DMS79 treated with DMSO at 0.1 percent for 48 hours (cell line): ENCODE measurements around the gene SNAPC1.
"Not testable (repeated sequence)": the region's sequence is repeated elsewhere in the genome, so short reads cannot be mapped to it uniquely, and the experiment has no call there.

Source experiments
- DNase-seq: peaks from one replicate; lab custom pipeline; 2025; lab: John Stamatoyannopoulos, UW

Gene SNAPC1

GRCh38 chr14:61749867-61750266 is 12.4 kb upstream of the SNAPC1 start:
- peak; percentile 55 for DNase-seq

DNA sequence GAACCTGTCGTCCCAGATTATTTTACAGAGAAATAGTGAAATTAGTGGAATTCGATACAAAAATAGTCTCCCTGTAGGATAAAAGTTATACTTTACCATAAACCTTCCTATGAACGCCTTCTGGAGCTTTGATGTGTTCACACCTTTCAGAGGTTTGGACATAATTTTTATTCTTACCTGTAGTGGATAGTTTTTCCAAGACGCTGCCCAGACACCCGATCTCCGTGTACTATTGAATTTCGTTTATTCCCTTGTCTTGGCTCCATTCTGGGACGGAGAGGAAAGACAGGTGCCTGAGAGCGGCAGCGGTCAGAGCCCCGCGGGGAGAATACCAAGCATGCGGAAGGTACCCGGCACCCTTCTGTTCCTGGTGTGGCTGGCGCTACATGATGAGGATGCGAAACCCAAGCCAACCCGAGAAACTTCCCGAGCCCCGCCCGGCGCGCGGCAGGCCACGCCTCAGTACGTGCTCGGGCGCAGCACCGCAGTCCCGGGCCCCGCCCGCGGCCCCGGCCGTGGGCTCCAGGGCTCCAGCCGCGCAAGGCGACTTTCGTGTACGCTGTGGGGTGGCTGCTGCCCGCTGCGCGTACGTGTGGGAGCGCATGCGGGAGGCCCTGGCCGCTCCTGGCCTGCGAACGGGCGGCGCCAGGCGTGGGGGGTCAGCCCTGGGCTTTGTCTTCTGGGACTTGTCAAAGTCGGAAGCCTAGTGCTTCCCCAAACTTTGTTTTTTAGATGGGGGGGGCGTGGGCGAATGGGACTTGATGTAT is 11.3 kb upstream of the SNAPC1 start:
- DNase-seq = peak; percentile 84

- DNase-seq = no peak
Measured at GRCh38 chr14:61751475-61751989, 10.7 kb upstream of the SNAPC1 start.

GRCh38 chr14:61752626-61753025 is 9.6 kb upstream of the SNAPC1 start:
- no peak for DNase-seq

- no peak for DNase-seq
Measured at GRCh38 chr14:61753631-61754030, 8.6 kb upstream of the SNAPC1 start.

GRCh38 chr14:61754627-61755381 is 7.4 kb upstream of the SNAPC1 start:
- DNase-seq = no peak

DNA sequence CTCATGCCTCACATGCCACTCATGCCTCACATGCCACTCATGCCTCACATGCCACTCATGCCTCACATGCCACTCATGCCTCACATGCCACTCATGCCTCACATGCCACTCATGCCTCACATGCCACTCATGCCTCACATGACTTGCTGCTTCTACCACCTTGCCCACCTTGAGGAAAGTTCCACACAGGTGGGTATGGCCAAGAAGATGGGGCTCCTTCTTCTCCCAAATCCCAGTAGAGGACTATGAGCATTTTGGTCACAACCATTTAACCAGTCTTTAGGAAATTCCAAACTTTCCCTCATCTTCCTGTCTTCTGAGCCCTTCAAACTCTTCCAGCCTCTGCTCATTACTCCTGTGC is 6.9 kb upstream of the SNAPC1 start:
- not testable (repeated sequence) for DNase-seq

DNA sequence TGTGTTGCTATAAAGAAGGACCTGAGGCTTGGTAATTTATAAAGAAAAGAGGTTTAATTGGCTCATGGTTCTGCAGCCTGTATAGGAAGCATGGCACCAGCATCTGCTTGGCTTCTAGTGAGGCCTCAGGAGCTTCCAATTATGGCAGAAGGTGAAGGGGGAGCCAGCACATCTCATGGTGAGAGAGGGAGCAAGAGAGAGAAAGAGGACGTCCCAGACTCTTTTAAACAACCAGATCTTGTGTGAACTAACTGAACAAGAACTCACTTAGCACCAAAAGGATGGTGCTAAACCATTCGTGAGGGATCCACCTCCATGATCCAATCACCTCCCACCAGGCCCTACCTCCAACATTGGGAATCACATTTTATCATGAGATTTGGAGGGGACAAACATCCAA is 6.1 kb upstream of the SNAPC1 start:
- no peak for DNase-seq

- no peak for DNase-seq
Measured at GRCh38 chr14:61759878-61760277, 2.3 kb upstream of the SNAPC1 start.

DNA sequence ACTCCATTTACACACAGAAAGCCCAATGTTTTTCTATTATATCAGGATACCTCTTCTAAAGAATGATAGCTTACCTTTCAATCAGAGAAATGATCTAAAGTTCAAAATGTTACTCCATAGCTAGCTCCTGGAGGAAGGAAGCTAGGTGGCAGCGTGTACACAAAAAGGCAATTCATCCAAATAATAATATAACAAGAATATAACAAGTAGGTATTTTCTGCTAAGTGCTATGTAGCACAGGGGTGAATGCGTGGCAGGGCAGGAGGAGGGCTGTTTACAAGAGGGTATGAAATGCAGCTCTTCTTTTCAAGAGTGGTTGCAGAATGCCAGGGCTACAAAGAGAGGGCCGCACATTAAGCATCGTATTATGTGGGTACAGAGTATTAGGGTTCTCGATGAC is 663 bp upstream of the SNAPC1 start:
- DNase-seq = no peak

DNA sequence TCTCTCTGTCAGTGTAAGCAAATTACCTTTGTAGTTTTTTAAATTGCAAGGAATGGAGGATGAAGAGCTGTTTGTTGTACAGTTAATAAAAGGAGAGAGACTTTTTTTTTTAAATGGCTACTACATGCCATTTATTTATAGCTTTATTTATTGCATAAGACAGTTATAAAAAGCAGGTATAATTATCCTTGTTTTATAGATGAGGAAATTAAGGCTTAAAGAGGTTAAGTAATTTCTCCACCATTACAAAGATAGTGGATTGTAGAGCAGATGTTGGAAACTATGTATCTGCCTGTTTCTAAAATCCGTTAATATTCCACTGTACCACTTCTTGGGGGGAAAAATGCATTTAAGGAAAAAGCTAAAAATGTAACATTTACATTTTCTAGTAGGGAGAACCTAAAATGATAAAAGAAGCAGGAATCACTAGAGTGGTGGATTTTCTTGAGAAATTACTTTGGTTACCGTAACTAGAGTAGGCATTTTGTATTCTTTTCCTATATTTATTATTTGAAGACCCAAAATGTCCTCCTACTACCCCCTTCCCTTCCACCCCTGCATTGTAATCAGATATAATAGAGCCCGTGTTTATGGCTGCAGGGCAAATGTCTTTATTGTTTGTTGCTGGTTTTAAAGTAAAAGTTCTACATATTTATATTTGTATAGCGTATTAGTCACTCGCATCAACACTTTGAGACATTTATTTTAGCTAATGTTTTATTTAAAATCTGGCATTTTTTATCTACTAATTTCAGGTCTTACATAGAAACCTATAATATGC is 2.3 kb downstream of the SNAPC1 start:
- no peak for DNase-seq

GRCh38 chr14:61765225-61765943 is 3.2 kb downstream of the SNAPC1 start:
- no peak for DNase-seq

DNA sequence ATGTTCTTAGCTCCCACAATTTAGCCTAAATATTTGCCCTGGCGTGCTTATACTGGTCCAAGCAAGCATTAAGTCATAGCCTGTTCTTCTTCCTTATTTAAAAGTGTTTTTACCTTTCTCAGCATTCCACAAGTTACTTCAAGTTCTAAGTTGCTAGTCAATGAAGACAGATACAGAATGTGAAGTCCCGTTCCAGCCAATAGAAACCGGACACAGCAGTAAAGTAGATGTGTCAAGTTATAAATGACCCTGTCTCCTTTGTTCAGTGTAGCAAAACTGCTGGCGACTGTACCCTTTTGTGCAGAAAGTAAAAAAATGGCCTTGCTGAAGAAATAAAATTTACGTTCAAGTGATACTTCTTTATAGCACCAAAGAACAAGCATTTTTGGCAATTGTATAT is 3.9 kb downstream of the SNAPC1 start:
- no peak for DNase-seq

DNA sequence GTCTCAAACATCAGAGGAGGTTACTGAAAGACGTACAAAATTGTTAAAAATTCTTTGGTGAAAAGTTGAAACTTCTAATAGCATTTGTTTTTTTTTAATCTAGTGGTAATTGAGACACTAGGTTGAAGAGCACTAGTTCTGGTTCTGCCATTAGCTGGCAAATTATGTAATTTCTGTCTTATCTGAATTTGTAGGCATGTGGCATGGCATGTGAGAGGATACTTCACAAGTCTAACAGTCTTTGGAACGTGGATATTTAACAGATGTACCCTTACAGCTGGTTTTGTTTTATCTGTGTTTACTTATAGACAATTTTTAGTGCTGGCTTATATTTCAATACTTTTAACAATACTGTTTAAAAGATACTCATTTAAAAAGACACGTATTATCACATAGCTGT is 6.0 kb downstream of the SNAPC1 start:
- DNase-seq = no peak

DNA sequence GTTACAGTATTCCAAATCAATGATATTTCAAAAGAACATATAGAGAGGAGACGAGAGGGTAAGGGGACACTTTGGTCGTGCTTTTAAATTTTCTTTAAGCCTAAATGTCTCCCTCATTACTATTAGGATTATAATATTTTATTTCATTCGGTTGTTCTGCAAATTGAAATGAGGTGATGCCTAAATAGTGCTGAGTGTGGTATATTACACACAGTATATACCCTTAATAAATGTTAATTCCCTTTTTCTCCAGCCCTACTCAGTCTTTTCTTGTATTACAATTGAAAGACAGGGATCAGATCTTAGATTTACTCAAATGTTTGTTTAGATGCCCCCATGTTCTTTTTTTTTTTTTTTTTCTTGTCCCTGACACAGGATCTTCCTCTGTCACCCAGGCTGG is 7.7 kb downstream of the SNAPC1 start:
- DNase-seq = no peak

DNA sequence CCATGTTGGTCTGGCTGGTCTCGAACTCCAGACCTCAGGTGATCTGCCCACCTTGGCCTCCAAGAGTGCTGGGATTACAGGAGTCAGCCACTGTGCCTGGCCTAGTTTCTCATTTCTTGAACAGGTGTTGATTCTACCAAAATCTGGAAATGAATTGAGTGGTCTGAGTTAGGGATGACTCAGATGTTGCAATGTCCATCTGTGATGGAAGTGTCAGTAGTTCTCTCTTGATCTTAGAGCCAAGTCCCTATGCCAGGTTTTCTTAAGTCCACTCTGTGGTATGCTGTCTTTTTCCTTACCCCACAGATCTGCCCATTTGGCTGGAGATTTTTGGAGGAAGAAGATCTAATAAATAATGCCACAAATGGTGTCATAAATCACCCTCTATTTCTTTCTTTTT is 12.6 kb downstream of the SNAPC1 start:
- no peak for DNase-seq

DNA sequence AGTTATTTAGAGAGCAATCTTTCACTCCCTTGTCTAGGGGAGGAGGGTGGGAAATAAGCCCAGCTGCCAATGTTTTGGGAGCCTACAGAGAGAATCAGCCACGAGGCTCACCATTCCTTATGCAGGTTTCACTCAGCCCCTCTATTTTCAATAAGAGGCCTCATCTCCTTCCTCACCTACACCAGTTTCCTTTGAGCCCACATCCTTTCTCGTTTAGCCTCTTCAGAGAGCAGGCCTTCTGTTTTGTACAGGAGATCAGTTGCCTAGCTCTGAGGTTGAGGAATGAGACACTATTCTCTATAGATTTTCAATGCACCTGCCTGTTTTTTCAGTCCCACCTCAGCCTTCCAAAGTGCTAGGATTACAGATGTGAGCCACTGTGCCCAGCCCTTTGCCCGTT is 17.9 kb downstream of the SNAPC1 start:
- DNase-seq = no peak

DNA sequence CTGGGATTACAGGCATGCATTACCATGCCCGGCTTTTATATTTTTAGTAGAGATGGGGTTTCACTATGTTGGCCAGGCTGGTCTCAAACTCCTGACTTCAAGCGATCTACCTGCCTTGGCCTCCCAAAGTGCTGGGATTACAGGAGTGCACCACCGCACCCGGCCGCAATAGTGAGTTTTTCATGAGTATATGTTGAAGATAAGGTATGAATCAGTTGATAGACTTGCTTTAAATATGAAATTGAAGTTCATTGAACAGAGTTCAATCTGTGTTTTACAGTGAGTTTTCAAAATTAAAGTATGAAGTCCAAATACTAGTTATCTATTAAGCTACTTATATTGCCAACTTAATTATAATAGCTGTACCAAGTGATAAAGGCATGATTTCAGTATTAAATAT is 35.1 kb downstream of the SNAPC1 start:
- DNase-seq = no peak

GRCh38 chr14:61802010-61802568 is 39.9 kb downstream of the SNAPC1 start:
- DNase-seq = no peak

- no peak for DNase-seq
Measured at GRCh38 chr14:61803755-61804154, 41.5 kb downstream of the SNAPC1 start.

GRCh38 chr14:61805451-61805850 is 43.2 kb downstream of the SNAPC1 start:
- DNase-seq = no peak

DNA sequence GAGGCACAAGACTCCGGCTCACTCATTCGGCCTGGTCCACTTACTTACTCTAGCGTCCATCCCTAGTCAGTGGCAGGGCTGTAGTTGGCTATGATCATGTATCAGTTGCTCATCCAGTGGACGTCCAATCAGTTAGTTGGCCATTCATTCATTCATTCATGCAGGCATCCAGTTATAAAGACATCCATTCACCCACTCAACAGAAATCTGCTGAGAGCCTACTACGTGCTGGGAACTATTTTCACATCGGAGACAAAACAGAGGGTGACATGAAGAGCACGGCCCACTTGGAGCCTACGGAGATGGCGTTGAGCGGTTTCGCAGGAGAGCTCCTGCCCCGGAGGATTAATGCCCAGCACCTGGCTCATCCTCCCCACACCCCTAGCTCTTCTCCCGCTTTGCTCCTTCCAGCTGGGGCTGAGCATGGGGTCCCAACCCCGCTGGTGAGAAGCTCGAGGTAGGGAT is 49.7 kb downstream of the SNAPC1 start:
- no peak for DNase-seq
